NCI-H128 (cell line): Measurements from ENCODE around the gene RBM28.

Experiments
- DNase-seq: peaks from one replicate; lab custom pipeline; 2025; ENCODE audit not compliant: unreplicated experiment; lab: John Stamatoyannopoulos, UW

Gene RBM28

DNA sequence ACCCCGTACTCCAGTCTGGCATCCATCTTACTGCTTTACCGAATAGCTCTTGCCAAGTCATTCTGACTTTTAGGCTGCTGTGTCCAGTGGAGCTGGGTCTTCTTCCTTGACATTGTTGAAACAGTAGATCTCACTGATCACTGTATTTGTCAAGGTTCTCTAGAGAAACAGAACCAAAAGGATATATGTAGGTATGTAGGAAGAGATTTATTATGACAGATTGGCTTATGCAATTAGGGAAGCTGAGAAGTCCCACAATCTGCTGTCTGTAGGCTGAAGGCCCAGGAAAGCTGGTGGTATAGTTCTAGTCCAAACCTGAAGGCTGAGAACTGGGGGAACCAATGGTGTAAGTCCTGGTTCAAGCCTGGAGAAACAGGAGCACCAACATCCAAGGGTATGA lies 29.9 kb upstream of the RBM28 start:
- no peak for DNase-seq

DNA sequence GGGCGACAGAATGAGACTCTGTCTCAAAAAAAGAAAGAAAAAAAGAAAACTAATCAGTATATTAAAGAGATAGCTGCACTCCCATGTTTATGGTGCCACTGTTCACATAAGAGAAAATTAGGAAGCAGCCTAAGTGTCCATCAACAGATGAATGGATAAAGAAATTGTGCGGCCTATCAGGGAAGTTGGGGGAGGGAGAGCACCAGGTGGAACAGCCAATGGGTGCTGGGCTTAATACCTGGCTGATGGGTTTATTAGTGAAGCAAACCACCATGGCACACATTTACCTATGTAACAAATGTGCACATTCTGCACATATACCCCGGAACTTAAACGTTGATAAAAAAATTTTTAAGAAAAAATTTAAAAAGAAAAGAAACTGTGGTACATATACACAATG lies 26.8 kb upstream of the RBM28 start:
- no peak for DNase-seq

DNA sequence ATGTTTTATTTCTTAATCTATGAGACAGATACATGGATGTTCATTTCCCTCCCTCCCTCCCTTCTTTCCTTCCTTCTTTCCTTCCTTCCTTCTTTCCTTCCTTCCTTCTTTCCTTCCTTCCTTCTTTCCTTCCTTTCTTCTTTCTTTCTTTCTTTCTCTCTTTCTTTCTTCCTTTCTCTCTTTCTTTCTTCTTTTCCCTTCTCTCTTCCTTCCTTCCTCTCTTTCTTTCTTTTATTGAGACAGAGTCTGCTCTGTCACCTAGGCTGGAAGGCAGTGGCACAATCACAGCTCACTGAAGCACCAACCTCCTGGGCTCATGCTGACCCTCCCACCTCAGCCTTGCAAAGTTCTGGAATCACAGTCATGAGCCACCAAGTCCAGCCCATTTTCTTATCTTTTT lies 23.3 kb upstream of the RBM28 start:
- DNase-seq = no peak

DNA sequence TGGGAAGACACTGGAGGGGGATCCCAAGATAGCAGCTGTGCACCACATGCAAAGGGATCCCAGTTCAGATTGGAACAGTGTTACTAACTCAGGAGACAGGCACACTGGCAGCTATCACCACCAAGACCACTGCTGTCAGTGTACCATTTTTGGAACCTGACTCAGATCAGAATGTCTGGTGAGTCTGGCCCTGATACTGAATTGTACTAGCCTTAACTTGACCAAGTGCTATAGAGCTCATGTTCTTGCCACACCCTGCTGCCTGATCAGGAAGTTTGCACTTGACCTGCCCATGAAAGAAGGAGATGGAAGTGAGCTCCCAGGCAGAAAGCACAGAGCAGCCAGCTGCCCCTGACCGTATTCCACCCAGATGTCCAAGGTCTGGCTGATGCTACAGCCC lies 22.6 kb upstream of the RBM28 start:
- DNase-seq = no peak

DNA sequence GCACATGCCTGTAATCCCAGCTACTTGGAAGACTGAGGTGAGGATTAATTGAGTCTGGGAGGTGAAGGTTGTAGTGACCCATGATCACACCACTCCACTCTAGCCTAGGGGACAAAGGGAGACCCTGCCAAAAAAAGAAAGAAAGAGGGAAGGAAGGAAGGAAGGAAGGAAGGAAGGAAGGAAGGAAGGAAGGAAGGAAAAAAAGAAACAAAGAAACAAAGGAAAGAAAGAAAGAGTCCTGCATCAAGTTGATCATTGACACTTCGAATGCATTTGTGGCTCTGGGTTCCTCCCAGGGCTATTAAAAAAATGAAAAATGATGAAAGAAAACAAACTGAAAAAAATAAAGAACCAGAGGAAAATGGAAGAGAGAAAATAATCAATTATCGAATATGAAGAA lies 21.7 kb upstream of the RBM28 start:
- no peak for DNase-seq

DNA sequence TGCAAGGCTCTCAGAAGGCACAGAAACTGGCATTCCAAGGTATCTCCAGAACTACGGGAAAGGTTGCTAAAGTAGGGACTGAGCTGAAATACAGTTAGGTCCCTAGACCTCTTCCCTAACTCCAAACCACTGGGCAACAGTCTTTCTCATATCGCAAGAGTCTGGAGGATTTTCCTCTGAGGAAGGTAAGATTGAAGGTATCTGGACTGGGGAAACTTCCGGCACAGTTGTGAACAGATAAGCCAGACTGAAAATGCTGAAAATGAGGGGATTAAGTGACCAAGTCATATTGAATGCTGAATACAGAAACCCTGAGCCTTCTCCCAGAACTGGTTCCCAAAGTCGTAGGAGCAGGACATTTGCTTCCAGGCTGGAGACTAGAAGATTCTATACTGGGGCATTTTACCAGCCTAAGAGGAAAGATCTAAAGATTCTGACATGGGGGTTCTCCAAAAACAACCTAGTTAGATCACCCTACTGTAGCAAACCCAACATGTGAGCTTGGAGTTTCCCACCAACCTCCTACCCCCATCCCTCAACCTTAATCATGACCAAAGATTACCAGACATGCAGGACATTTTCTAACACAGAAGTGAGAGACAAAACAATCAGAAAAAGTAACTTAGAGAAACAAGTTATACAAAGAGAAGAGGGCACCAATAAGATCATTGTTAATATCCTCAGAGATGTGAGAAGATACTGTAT lies 20.6 kb upstream of the RBM28 start:
- no peak for DNase-seq

DNA sequence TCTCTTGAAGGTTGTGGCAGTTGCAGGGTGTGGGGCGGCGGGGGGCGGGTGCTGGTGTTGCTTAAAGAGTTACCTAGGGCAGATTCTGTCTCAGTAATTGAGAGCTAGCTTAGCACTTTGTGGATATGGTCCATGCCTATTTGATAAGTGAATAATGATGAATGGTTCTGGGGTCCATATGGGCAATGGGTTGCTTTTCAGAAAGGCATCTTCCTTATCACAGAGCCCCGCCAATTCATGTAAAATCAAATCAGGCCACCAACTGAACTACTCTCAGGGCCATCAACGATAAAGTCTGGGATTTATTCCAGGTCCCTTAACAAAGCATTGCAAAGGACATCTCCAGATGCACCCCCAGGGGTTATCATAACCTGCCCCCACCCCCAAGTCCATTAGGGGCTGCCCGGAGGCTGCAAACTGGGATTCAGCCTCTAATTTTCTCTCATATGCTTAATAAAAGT lies 19.6 kb upstream of the RBM28 start:
- no peak for DNase-seq

DNA sequence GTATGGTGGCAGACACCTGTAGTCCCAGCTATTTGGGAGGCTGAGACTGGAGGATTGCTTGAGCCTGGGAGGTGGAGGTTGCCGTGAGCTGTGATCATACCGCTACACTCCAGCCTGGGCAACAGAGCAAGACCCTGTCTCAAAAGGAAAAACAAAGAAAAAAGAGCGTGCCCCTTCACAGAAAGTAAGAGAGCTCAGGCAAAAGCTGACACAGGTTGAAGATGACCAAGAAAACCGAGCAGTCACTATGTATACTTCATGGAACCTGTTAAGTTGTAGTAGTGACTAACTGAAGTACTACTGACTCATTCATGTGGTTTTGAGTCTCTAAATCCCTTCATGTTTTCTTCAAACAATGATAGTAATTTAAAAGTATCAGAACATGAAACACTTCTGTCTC lies 19.0 kb upstream of the RBM28 start:
- DNase-seq = no peak

DNA sequence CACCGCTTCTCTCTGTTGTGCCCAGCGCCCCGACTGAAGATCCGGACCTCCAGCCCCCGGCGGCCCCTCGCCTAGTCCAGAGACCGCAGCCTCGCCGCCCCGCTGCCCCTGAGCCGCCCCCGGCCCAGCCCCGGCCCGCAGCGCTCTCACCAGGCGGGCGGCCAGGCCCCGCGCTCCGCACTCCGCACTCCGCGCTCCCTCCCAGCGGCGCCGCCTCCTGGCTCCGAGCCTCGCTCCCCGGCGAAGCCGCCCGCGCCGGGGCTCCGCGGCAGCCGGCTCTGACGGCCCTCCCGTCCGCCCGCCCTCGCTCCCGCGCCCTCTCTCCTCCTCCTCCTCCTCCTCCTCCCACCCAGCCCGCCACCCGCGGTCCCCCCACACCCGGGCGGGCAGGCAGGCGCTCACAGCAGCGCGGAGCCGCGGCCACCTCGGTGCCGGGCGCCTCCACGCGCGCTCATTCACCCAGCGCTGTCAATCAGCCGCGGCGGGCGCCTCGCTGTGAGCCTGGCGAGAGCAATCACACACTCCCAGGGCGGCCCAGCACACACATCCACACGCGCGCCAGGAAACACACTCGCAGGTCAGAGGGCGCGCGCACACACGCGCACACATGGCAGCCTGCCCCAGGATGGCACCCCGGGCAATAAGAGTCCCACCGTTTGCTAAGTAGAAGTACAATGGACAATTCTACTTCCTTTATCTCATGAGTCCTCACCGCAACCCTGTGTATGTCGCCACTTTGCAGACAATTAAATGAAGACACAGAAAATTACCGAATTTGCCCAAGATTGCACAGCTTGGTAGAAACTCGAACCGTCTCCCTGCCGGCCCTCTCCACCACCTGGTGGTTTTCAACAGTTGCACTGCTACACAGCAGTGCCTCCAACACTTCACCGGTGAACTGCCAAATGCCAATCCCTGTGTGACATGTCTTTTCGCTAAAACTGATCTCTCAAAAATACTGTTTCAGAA lies 18.0 kb upstream of the RBM28 start, which contains the start of gene PRRT4:
TSS of gene PRRT4 (minus strand) at position 280 of the 969 bp plus-strand sequence.
- no peak for DNase-seq

DNA sequence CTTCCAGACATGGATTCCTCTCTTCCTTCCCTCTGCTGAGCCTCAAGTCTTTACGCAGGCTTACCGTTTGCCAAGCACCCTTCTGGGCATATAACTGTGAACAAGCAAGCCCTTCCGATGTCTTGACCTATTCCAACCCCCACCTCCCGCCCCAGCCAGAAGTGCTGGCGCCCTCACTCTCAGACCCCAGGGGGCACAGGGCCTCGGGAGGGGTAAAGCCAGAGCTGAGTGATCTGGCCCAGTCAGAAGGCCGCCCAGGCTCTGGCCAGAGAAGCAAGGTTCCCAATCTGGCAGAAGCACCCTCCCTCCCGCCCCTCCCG lies 16.6 kb upstream of the RBM28 start:
- no peak for DNase-seq

DNA sequence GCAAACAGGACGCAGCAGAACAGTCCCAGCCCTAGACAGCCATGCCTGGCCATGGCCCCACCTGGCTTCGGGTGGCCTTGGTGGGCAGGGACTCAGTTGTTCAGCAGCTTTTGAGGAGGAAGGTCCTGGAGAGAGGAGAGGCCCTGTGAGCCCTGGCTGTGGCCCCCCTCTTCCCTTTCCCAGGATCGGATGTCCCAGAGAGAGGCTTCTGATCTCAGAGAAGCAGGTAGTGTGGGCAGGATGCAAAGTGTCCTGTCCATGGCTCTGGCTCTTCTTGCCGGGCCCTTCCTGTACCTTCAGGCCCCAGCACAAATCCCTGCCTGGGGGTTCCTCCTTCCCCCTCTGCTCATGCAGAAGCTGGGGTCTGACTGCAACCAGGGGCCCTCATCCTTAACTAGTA lies 16.2 kb upstream of the RBM28 start:
- no peak for DNase-seq

DNA sequence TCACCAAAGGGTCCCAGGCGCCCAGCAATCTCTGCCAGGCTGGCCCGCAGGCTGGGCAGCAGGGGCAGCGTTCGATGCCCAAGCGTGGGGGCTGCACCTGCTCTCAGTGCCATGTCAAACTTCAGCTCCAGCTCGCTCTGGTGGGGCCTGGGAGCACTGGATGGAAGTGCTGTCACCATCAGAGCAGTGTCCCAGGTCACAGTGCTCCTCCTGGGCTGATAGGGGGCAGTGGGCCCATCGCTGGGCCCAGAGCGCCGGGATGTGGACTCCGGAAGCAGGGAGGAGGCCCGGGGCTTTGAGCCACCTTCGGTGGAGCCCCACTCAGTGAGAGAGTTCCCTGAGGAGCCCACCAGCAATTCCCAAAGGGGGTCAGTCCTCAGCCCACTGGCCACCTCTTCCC lies 15.6 kb upstream of the RBM28 start:
- no peak for DNase-seq

DNA sequence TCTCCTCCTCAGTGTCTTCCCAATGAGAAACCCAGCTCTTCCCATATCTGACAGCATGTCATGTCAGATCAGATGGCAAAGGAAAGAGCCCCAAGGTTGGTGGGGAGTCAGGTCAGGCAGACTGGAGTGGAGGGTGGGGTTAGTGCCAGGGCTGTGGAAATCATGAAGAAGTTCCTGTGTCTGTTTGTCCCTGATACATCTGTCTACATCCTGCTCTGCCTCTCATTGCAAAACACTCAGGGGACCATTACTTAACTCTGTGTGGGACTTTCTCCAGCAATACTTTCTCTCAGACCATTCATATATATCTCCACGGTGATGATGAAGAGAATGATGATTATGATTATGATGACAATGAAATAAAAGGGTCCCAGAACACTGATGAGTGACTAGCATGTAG lies 14.5 kb upstream of the RBM28 start:
- DNase-seq = no peak

DNA sequence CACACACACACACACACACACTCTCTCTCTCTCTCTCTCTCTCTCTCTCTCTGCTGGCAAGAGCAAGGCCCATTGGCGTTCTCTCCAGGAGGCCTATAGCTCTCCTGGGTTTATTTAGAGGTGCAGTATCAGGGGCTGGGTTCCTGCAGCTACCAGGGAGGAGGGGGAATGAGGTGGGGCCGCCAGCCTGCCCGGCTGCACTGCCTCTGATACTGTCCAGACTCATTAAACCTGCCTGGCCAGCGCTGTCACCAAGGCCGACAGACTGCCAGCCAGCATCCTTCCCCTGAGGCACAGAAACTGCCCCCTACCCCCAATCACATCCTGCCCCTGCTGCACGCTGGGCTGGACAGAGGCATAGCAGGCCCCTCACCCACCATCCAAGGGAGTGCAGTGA lies 13.5 kb upstream of the RBM28 start:
- DNase-seq = no peak

DNA sequence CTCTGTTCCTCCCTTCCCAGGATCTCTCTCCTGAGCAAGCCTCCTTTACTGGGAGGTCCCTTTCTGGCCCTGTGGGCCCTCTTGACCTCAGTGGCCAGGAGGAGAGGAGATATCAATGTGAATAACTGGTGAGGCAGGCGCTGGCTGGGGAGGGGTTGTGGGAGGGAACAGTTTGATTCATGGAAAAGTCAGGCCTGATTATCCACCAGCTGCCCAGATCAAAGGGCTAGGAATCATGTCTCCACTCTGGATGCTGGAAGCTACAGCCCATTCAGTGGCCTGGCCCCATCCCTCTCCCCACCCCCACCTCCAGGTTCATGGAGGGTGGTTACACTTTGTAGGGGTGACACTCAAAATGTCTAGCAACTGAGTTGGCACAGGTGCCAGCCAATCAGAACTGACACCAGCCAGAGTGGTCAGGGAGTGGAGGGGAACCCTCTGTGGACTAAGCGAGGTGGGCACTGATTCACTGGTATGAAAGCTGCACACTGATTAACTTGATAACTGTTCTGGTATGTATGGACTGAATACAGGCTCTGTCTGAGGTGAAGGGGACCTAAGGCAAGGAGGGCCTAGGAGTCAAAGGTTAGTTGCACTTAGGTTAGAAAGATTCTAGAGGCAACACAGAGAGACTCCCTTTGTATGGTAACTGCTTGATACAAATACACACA lies 13.0 kb upstream of the RBM28 start:
- DNase-seq = no peak

DNA sequence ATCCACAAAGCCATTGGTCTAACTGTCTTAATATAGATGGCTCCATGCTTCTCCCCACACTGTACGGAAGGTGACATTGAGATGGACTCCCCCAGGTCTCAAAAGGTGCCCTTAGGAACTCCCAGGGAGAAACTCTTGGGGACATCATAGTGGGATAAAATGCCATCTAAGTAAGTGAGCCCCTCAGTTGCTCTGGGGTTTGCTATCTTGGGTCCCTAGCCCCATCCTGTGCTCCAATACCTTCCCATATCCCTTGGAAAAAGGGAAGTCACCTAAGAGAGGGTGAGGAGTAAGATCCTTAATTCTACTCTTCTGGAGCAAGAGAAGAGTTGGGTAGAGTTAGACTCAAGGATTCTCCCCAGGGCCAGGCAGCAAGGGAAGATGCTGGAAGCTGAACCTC lies 9.9 kb upstream of the RBM28 start:
- DNase-seq = no peak

DNA sequence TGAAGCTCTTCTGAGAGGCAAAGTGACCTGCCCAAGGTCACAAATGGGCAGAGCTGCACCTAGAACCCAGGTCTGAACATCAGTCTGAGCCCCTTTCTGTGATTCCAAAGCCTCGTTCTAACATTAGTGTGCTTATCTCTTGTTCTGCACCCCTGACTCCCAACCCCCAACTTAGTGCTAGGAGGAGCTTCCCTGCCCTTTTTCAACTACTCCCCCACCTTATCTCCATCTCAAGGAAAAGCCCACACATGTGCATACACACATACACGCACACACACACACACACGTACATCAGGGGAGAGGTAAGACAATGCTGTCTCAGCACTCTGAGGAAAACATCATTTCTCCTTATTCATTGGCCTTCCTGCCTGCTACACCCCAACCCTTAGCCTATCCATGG lies 9.5 kb upstream of the RBM28 start:
- DNase-seq = no peak

DNA sequence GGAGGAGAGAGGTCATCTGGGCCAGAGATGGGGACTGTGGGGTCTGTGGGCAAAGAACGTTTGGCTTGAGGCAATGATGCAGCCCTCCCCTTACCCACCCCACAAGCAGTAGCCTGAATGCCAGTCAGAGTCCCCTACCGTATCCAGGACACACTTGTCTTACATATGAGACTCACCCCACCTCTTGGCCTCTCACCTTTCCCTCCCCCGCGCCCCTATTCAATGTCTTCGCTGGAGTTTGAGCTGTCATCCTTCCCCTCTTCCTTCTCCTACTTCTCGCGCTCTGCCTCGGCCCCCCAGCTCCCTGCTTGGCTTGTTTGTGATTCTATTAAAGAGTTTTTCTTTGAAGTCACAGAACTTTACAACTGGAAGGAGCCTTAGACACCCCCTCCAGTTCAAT lies 8.9 kb upstream of the RBM28 start:
- DNase-seq = no peak

DNA sequence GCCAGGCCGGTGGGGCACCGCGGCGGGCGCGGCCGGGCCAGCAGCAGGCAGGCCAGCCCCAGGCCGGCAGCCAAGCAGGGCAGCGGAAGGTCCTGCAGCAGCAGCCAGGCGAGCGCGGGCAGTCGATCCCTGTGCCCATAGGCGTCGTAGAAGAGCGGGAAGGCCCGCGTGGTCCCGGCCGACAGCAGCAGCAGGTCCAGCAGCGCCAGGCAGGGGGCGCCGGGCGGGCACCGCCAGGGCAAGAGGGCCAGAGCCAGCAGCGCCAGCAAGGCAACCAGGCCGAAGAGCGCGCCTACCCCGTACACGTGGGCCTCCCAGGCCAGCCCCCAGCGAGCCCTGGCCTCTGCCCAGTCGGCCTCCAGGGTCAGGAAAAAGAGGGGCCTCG lies 8.4 kb upstream of the RBM28 start:
- DNase-seq = no peak

DNA sequence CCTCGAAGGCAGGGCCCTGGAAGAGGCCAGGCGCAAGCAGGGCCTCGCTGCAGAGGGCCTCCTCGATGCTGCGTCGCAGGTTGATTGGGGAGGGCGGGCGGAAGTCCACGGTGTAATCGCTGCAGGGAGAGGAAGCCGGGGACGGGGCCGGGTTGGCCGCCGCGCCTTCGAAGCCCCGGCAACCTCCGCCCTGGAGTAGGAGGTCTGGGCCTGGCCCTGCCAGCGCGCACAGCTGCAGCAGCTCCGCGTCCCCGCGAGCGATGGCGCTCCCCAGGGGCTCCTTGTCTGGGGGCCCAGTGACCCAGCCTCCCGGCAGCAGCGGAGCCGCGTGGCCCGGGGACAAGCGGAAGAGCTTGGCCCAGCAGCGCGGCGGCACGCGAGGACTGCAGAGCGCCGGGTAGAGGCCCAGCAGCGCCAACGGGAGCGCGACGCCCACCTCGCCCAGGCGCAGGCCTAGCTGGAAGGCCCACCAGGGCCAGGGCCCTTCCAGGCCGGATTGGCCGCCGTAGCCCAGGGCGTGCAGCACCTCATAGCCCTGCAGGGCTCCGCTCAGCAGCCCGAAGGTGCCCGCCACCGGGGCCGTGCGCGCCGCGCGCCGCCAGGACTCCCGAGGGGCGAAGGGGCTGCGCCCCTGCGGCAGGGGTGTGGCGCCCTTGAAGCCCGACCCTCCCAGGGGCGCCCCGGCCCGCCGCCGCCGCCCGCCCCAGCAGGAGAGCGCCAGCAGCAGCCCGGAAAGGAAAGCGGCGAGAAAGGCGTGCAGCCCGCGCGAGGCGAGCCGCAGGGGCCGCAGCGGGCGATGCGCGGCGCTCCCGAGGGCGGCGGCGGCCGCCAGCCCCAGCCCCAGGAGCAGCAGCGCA lies 7.8 kb upstream of the RBM28 start:
- no peak for DNase-seq

DNA sequence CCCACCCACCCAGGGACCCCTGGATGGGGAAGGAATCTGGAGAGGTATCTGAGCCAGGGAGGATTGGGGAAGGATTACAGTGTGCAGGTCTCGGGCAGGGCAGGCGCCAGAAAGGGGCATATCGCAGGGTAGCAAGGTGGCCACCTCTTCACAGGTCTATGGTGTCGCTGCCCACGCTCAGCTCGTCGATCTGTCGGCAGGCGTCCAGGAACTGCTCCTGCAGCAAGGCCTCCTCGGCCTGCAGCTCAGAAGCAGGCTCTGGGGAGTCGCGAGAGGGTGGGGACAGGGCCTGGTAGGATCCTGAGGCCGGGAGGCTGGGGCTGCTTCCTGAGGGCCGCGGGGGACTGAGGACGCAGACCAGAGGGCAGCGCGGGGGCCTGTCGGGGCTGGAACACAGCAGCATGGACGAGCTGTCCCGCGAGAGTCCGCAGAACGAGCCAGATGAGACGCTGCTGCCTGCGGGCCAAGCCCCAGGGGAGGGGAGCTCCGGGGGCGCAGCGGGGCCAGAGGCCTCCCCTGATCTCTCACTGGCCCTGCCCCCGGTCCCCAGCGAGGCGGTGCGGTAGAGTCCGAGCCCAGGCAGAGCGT lies 7.1 kb upstream of the RBM28 start:
- DNase-seq = no peak
